HG03565 (cell line): ENCODE data around the gene LASP1.
"Not testable (repeated sequence)": the region's sequence is repeated elsewhere in the genome, so short reads cannot be mapped to it uniquely, and the experiment has no call there.

Experiments used
- ATAC-seq: cut with Tn5 transposase; IDR thresholded peaks from one replicate; pipeline ENCODE4 v1.9.1; 2021; ENCODE audit warnings: mild to moderate bottlenecking, moderate library complexity; ENCODE audit not compliant: unreplicated experiment

Gene LASP1, protein sequence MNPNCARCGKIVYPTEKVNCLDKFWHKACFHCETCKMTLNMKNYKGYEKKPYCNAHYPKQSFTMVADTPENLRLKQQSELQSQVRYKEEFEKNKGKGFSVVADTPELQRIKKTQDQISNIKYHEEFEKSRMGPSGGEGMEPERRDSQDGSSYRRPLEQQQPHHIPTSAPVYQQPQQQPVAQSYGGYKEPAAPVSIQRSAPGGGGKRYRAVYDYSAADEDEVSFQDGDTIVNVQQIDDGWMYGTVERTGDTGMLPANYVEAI

GRCh38 chr17:38869526-38870258 lies at the start of gene LASP1:
Gene LASP1, plus strand, starts transcription at chr17:38870058. Its CDS starts 132 bp downstream, at chr17:38870190.
- peak; percentile 34 for ATAC-seq

- peak; percentile 87 for ATAC-seq
Measured at GRCh38 chr17:38824899-38825761, 44.7 kb upstream of the LASP1 start, which contains the start of gene CWC25. Gene CWC25, minus strand, starts transcription at chr17:38825321. Its CDS starts 138 bp downstream, at chr17:38825183.

DNA sequence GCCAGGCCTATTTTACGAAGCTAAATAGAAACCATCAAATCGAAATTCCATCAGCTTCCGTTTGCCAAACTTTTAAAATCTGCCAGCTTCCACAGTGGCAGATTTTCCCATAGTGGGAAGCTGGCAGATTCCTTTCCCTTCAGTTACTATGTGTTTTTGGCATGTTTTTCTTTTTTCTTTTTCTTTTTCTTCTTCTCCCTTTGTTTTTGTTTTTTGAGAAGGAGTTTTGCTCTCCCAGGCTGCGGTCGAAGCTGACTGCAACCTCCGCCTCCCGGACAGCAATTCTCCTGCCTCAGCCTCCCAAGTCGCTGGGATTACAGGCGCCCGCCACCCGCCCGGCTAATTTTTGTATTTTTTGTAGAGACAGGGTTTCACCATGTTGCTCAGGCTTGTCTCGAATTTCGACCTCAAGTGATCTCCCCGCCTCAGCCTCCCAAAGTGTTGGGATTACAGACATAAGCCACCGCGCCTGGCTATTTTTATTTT lies 44.1 kb upstream of the LASP1 start:
- no peak for ATAC-seq

DNA sequence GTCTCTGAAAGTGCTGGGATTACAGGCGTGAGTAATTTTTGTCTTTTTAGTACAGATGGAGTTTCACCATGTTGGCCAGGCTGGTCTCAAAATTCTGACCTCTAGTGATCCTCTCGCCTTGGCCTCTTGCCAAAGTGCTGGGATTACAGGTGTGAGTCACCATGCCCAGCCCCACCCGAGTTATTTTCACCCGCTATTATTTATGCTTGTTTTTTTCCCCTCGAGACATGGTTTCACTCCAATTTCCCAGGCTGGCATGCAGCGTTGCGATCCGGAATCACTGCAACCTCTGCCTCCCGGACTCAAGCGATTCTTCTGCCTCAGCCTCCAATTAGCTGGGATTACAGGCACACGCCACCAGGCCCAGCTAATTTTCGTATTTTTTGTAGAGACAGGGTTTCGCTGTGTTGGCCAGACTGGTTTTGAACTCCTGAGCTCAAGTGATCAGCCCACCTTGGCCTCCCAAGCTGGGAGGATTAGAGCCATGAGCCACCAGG lies 25.5 kb upstream of the LASP1 start:
- ATAC-seq: no peak

DNA sequence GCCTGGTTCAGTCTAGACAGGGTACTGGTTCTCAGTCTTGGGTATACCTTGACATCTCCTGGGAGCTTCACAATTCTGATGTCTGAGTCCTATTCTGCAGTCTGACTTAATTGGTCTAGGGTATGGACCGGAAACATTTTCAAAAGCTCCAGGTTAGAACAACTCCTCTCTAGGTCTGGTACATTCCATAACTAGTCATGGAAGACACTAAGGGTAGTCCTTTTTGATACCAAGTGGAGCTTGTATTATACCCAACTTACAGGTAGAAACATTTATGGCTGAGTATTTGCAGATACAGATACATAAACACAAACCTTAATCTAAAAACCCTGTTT lies 21.3 kb upstream of the LASP1 start:
- ATAC-seq: no peak

GRCh38 chr17:38848939-38849605 lies 20.8 kb upstream of the LASP1 start:
- no peak for ATAC-seq

DNA sequence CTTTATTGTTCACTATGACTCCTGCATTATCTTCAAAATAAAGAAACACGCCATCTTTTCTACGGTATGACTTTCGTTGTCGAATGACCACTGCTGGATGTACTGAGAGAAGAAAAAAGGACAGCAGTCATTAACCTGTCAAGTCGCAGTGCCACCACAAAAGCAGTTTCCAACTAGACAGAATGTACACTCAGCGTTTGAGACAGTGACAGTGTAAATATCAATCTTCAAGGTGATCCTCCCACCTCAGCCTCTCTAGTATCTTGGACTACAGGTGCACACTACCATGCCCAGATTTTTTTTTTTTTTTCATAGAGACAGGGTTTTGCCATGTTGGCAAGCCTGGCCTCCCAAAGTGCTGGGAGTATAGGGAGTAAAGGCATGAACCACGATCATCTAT lies 19.5 kb upstream of the LASP1 start:
- ATAC-seq: no peak

DNA sequence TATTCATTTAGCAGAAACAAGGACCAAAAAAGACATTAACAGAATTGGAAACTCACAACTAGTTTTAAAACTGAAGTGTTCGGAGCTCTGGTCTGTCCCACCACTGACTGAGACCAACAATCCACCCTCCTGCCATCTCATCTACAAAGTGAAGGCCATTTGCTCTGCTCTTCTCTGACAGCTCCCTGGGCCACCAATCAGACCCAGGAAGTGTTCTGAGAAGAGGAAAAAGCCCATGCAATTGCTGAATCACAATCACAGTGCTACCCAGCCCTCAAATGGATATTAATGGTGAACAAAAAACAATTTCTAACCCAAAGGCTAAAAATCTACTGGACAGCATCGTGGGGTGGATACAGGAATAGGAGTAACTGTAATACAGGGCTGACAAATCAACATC lies 18.4 kb upstream of the LASP1 start:
- no peak for ATAC-seq

DNA sequence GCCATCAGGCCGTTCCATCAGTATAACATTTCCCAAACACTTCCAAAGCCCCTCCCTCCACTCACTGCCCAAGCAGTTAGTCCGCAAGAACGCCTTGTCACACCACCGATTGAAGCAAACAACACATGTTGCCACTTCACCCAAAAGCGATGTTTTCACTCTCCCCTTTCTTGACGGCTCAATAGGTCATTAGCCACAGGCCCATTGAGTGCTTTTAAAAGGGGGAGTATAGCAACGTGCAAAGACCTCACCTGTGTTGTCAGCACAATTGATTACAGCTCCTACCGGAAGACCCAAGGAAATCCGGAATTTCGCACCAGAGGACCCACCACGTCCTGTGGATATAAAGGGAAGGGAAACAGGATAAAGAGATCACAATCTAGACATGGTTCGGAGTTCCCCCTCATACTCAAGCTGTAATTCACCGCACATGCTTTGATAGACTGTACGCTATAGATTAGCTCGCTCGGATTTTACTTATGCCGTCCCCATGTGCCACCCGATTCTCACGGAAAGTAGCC lies 17.0 kb upstream of the LASP1 start:
- ATAC-seq: no peak

DNA sequence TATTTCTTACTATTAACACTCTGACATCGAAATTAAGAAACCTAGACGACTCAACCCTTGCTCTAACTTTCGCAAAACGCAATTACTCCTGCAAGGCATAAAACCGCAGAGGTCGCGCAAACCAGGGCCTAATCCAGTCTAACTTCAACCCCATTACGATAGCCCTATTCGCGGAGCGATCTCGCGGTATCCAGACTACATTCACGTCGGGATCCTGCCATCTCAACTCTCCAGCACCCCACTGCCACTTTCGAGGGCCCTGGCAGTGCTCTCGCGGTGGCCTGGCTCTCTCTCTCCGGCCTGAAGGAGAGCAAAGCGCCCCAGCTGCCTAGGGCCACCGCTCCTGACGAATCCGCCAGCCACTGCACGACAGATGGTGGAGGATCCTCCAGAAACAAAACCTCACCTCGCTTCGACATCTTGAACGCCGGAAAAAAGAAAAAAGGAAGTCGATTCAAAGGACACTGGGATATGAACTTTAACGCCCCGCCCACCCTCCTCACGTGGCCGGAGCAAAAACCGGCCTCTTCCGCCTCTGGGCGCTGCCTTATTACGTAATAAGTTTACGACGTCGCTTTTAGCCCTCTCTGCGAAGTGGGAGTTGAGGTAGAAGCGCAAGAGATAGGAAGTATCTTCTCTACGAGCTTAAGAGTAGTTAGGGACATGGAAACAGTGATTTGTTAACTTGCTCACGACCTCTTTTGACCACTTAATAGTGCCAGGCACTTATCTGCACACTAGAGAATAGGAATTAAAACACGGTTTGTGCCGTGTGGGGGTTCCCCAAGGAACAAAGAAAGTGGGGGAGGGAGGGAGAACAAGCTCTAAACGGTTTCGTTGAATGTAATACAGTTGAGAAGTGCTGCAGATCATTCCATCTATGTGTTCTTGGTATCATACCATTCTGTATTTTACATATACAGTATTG lies 16.3 kb upstream of the LASP1 start, which contains the start of gene RPL23:
Gene RPL23 (minus strand): TSS at position 430 of the 928 bp plus-strand sequence. CDS start 11 bp downstream, at position 419.
- peak; percentile 74 for ATAC-seq

GRCh38 chr17:38855101-38855714 lies 14.7 kb upstream of the LASP1 start:
- not testable (repeated sequence) for ATAC-seq

- no peak for ATAC-seq
Measured at GRCh38 chr17:38857271-38857670, 12.6 kb upstream of the LASP1 start.

DNA sequence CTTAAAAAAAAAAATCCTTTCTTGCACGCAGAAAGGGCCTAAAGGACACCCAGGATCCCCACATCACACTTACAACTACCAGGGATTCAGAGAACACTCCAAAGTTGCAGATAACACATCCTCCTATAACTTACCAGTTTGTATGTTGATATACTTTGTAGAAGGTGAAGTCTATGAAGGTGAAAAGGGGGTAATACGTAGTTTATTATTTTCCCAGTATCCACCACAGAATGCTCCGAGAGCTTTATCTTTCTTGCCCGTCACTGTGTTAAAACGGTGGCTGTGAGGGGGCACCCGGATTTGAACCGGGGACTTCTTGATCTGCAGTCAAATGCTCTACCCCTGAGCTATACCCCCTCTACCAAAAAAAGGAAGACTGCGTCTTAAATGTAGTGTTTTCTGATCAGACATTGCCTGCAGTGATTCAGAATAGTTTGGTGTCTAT lies 8.4 kb upstream of the LASP1 start:
- ATAC-seq: no peak

GRCh38 chr17:38864636-38865398 lies 5.0 kb upstream of the LASP1 start:
- ATAC-seq: no peak

DNA sequence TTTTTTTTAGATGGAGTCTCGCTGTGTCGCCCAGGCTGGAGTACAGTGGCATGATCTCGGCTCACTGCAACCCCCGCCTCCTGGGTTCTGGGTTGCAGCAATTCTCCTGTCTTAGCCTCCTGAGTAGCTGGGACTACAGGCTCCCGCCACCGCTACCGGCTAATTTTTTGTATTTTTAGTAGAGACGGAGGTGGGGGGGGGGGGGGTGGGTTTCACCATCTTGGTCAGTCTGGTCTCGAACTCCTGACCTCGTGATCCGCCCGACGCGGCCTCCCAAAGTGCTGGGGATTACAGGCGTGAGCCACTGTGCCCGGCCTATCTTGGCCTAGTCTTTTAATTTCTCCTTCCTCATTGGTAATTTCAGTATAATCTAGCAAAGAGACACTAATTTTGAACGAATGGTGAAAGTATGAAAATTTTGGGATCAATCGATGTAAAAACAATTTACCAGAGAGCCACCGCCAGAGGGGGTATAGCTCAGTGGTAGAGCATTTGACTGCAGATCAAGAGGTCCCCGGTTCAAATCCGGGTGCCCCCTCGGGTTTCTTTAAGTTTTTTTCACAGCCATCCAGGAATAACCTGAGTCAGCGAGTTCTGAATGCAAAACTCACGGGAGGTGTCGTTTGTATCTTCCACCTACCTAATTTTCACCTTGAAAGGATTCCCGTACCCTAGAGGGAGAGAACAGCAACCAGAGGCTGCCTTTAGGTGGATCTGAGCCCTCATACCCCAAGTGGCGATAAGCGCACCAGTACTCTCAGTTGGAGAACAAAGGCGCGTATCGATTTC lies 2.5 kb upstream of the LASP1 start:
- no peak for ATAC-seq

DNA sequence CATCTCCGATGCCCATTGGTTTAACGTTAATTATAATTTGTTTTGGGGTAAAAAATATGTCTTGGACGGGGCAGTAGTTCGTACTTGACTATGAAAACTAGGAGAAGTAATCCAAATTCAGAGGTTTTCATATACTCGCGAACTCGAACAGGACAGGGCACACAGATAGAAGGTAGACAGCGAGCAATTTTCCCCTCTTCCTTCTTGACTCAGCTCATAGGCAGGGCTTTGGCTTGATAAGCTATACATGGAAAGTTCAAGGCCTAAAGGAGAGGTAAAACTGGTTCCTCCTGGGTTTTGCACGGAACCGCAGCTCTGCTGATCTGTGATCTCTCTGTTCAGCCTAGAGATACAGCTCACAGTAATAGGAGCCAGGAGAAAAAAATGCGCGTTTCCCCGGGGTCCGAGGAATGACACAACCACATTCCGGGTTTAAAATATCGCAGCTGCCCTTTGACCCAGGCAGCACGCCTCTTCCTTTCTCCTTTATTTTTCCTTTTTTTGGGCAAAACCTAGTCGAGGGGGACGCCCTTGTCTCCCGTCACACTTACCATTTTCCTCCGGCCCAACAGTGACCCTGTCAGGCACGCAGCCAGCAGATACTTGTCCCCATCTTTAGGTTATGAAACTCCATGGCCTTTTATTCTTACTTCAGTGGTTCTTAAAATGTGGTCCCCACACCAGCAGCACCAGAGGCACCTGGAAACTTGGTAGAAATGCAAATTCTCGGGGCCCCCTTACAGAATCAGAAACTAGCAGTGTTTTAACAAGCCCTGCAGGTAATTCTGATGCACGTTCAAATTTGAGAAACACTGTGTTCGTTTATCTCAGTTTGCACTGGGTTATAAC lies 1.7 kb upstream of the LASP1 start:
- no peak for ATAC-seq
